GM21723 (cell line): ENCODE results near the gene EPHB6.
A peak's percentile ranks its signal among the peaks of the same experiment; 100 is the strongest.

Source experiments
- ATAC-seq: cut with Tn5 transposase; IDR thresholded peaks from one replicate; pipeline ENCODE4 v1.9.1; 2021; ENCODE audit warnings: mild to moderate bottlenecking, moderate library complexity; ENCODE audit not compliant: unreplicated experiment

Gene EPHB6

DNA sequence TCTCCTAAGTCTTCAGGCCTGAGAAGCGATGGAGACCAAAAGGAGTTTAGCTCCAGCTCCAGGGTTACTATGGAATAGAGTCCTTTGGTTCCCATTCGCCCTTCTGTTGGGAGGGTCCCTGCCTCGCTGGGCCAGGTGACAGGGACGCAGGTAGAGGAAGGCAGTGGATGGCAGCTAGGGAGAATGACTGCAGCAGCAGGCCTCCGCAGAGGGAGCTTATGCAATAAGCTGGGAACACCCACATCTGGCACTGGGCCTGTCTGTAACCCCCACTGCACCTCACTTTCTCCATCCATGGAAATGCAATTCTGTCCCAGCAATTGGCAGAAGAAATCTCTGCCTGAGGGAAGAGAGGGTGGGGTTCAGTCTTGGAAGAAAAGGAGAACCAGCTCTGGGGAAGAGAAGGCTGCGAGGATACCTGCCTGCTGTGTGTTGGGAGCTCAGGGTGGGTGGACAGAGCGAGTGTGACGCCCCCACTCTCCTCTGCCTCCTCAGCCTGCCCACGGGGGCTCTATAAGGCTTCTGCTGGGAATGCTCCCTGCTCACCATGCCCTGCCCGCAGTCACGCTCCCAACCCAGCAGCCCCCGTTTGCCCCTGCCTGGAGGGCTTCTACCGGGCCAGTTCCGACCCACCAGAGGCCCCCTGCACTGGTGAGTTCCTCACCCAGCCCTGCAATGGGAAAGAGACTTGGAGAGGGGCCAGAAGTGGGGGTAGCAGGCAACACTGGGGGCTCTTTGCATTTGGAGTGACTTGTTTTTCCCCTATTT, 10.3 kb downstream of the EPHB6 start:
- ATAC-seq, result no peak

DNA sequence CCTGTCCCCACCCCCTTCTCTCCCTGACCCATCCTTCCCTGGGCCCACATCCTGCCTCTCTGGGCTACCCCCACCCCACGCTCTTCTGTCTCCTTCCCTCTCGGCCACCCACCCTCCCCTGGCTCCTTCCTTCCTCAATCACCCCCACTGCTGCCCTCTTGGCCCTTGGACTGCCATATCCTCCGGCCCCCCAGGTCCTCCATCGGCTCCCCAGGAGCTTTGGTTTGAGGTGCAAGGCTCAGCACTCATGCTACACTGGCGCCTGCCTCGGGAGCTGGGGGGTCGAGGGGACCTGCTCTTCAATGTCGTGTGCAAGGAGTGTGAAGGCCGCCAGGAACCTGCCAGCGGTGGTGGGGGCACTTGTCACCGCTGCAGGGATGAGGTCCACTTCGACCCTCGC, 10.9 kb downstream of the EPHB6 start:
- ATAC-seq, result no peak

DNA sequence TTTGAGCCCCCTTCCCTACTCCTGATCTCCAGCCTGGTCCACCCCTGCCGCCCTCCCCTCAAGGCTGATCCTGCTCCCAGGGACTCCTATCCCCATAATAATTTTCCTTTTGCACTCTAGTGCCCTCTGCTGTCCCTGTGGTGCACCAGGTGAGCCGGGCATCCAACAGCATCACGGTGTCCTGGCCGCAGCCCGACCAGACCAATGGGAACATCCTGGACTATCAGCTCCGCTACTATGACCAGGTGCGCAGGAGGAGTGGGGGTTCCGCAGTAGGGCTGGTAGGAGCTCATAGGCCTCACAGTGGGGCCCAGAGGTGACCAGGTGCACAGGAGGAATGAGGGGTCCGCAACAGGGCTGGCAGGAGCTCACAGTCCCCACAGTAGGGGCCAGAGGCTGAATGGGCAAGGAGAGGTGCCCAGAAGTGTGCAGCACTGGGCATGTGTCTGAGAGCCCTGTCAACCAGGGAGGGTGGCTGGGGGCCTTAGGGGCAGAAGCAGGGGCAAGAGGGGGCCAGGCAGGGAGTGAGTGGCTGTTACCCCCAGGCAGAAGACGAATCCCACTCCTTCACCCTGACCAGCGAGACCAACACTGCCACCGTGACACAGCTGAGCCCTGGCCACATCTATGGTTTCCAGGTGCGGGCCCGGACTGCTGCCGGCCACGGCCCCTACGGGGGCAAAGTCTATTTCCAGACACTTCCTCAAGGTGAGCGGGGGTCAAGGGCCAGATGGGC, 11.7 kb downstream of the EPHB6 start:
- ATAC-seq, result no peak

DNA sequence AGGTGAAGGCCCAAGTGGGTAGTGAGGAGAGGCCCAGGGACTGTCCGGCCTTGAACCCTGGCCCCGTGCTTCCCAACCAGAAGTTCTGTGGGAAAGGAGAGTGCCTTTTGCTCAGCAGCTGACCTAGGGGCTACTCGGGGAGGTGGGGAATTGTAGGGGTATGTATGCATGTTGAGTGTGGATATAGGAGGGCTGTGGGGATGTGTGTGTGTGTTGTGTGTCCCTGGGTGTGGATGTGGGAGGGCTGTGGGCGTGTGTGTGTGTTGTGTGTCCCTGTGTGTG, 12.2 kb downstream of the EPHB6 start:
- no peak for ATAC-seq

DNA sequence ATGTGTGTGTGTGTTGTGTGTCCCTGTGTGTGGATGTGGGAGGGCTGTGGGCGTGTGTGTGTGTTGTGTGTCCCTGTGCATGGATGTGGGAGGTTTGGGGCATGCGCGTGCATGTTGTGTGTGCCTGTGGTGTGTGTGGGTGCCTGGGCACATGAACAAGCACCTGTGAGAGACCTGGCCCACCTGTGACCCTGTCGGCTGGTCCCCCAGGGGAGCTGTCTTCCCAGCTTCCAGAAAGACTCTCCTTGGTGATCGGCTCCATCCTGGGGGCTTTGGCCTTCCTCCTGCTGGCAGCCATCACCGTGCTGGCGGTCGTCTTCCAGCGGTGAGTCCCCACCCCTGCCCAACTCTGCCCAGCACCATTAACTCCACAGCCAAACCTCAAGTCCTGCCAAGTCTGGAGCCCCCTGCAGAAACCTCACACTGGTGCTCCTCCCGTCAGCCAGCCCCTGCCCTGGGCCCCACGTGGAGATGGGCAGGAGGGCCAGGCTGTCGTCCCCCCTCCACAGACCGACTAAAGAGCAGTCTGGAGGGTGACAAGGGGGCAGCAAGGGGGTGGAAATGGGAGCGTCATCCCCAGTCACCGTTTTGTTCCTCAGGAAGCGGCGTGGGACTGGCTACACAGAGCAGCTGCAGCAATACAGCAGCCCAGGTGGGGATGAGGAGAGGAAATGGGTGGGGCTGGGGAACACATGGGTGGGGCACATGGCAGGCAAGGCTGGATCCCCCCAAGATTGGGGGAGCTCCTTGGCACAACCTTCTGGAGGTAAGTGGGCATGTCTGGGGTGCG, 12.7 kb downstream of the EPHB6 start:
- ATAC-seq, result no peak

DNA sequence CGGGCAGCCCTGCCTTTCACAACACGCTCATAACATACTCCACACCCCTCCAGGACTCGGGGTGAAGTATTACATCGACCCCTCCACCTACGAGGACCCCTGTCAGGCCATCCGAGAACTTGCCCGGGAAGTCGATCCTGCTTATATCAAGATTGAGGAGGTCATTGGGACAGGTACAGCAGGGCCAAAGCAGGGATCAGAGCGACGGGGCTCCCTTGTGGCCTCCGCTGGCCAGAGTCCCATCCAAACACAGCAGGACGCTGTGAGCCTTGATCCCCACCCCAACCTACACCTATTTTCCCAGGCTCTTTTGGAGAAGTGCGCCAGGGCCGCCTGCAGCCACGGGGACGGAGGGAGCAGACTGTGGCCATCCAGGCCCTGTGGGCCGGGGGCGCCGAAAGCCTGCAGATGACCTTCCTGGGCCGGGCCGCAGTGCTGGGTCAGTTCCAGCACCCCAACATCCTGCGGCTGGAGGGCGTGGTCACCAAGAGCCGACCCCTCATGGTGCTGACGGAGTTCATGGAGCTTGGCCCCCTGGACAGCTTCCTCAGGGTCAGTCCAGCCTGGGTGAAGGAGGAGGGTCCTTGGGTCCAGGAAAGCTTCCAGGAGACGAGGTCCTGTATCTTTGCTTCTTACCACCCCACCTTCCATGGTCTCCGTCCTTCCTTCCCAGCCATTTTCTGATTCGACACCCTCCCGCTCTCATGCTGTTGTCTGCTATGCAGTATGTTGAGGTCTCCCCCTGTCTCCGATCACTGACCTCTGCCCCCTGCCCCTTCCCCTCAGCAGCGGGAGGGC, 13.5 kb downstream of the EPHB6 start:
- no peak for ATAC-seq

DNA sequence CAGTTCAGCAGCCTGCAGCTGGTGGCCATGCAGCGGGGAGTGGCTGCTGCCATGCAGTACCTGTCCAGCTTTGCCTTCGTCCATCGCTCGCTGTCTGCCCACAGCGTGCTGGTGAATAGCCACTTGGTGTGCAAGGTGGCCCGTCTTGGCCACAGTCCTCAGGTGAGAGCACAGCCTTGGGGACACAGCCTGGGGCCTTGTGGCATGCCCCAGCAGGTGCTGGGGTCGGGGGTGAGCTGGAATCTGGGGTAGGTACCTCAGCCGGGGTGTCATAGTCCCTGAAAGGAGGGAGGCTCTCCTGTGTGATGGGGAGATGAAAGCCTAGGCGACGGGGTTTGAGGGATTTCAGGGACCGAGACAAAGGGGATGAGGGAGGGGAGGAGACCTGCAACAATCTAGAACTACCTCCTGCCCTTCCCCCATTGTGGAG, 14.1 kb downstream of the EPHB6 start:
- no peak for ATAC-seq

DNA sequence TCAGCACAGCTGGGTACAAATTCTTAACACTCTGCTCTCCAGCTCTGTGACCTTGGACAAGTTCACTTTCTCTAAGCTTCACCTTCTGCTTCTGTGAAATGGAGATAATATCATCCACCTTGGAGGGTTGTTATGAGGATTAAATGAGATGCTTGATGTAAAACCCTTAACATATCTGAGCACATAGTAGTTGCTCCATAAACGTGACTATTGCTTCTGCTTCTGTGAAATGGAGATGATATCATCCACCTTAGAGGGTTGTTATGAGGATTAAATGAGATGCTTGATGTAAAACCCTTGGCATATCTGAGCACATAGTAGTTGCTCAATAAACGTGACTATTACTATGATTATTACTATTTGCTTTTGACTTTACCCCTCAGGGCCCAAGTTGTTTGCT, 14.6 kb downstream of the EPHB6 start:
- ATAC-seq, result no peak

DNA sequence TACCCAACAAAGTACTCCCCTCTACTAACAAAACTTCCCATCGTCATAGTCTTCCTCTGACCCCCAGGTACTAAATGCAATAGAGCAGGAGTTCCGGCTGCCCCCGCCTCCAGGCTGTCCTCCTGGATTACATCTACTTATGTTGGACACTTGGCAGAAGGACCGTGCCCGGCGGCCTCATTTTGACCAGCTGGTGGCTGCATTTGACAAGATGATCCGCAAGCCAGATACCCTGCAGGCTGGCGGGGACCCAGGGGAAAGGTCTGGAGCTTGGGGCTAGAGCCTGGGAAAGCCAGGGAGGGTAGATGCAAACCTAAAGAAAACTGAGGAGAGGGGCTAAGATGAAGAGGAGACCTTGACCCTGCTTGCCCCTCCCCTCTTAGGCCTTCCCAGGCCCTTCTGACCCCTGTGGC, 15.3 kb downstream of the EPHB6 start:
- ATAC-seq, result no peak

DNA sequence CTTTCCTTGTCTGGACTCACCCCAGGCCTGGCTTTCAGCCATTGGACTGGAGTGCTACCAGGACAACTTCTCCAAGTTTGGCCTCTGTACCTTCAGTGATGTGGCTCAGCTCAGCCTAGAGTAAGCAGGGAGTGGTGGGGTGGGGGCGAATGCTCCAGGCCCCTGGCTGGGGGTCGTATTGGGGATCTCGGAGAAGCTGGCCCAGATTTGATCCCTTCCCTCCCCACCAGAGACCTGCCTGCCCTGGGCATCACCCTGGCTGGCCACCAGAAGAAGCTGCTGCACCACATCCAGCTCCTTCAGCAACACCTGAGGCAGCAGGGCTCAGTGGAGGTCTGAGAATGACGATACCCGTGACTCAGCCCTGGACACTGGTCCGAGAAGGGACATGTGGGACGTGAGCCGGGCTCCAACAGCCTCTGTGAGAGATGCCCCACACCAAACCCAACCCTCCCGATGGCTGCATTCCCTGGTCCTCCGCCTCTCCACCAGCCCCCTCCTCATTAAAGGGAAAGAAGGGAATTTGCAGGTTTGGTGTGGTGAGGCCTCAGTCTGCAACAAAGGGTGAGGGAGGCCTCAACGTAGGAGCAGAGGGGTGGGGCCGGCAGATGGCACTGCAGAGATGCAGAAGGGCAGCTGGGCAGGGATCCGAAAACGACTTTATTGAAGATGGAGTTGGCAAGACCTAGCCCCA, 15.8 kb downstream of the EPHB6 start:
- ATAC-seq, result no peak

DNA sequence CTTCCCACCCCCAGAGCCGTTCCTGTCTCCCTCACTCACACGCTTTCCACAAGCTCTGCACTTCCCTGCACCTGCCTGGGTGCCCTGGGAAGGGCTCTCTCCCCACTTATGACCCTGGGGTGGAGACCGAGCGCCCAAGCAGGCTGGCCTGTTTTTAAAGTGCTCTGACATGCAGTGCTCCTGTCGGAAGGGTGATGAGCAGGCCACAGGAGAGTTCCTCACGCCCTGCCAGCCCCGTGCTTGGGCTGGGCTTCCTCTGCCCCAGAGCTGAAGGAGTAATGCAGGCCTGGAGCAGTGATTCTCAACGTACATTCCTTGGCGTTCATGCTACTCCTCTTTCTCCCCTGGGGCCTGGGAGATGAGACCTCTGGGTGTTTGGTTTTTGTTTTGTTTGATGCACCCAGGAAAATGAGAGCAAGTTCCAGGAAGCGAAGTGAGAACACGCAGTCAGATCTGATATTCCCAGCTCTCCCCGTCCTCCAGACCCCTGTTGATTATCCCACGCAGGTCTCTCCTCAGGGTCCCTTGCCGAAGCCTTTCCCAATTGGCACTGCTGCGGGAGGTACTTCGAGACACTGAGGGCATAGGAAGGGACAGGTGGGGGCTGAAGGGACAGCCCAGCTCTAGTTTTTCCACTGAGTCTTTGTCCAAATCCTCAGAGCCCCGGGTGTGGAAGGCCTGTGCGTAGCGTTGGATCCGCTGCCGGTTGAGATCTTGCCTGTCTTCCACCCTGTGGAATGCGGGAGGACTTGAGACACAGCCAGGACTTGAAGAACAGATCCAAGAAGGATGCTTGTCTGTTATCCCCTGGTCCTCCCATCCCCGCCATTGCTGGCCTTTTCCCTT, 16.6 kb downstream of the EPHB6 start:
- ATAC-seq, result no peak

DNA sequence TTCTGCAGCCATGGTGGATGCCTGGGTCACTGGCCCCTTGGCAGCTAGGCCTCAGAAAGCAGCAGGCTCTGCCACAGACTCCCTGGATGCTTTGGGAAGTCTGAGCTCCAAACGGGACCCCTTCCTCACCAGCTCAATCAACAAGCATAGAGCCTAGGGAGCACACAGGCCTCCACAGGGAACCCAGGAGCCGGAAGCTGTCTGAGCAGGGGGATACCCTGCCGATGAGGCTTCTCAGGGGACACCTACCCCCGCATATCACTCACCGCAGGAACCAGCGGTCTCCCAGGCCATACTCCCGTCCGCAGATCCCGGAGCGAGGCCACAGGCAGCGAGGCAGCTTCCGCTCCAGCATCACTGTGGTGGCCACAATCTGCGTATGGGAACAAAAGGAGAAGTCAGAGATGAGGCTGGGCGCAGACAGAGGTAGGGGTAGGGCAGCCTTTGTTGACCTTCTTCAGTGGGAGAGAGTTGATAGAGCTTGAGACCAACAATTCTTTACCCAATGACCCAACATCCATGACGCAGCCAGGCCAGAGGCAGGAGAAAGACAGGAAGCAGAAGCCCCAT, 17.3 kb downstream of the EPHB6 start:
- no peak for ATAC-seq

DNA sequence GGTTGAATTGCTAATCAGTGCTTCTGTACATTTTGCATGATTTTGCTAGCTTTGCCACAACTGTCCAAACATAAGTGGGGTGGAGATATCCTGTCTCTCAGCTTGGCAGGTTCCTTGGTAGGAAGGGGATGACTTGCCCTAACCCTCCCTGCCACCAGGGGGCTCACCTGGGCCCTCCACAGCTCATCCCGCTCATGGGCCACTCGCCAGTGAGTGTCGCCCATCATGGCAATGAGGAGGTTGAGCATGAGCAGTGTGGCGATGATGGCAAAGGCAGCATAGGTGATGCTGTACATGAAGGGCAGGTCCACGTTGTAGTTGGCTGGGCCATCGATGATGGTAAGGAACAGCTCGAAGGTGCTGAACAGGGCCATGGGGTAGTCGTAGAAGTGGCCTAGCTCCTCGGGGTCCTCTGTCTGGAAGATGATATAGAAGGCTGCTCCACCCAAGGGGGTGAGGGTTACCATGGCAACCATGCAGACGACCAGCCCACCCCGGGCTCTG, 18.5 kb downstream of the EPHB6 start:
- ATAC-seq, result peak; percentile 80

DNA sequence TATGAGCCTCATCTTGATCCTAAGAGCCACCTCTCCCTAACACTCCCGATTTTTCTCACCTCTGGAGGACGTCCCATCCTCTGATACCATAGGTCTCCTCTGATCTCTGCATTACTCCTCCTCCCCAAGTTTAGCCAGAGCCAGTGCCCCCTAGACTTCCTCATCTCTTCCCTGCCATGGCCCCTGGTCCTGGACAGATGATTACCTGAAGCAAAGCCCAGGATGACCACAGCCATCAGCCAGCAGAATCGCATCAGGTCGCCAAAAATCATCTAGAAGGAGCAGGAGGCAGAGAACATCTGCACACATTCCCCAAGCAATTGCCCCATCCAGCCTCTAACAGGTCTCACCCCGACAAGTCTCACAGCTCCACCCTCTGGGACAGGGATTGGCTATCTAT, 19.0 kb downstream of the EPHB6 start:
- ATAC-seq, result no peak

DNA sequence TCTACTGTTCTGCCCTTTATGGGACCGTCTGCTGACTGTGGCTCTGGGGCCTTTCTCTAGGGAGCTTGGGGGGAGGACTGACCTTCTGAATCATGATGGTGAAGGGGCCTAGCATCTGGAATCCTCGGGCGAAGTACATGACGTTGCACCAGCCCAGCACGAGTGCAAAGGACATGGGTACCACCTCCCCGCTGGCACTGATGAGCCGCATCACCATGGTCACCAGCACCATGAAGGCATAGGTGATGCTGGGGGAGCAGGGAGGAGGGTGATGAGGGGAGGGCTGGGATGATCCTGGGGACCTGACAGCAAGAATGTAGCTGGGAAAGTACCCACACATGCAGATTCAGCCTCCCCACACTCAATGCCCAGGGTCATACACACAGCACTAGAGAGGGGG, 19.5 kb downstream of the EPHB6 start:
- no peak for ATAC-seq

DNA sequence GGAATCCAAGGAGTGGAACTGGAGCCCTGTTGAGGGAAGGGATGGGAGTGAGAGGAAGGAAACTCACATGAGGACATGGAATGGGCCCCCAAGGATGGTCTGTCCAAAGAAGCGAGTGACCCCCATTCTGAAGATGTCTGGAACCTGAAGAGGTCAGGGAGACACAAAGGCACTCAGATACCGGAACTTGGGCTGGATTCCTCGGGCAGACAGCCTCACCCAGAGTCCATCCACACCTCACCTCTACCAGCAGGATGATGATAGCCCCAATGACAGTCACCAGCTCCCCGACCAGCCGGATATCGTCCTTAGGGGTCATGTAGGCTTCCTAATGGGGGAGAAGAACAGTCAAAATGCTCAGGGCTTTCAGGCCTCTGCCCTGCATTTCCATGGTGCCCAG, 20.0 kb downstream of the EPHB6 start:
- no peak for ATAC-seq

DNA sequence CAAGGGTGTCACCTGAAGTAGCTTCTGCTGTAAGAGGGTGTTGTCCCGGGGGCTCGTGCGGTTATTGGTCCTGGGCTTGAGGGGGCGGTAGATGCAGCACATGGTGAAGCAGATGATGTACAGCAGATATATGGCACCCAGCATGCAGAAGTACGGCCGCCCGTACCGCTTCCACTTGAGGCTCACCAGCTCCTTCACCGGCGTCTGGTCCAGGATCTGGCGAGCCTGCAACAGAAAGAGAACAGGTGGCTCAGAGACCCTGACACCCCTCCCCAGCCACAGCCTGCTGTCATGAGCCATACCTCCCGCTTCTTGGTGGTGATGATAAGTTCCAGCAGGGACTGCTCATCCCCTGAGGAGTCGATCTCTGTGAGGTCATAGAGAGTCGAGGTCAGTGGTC, 20.6 kb downstream of the EPHB6 start:
- no peak for ATAC-seq

DNA sequence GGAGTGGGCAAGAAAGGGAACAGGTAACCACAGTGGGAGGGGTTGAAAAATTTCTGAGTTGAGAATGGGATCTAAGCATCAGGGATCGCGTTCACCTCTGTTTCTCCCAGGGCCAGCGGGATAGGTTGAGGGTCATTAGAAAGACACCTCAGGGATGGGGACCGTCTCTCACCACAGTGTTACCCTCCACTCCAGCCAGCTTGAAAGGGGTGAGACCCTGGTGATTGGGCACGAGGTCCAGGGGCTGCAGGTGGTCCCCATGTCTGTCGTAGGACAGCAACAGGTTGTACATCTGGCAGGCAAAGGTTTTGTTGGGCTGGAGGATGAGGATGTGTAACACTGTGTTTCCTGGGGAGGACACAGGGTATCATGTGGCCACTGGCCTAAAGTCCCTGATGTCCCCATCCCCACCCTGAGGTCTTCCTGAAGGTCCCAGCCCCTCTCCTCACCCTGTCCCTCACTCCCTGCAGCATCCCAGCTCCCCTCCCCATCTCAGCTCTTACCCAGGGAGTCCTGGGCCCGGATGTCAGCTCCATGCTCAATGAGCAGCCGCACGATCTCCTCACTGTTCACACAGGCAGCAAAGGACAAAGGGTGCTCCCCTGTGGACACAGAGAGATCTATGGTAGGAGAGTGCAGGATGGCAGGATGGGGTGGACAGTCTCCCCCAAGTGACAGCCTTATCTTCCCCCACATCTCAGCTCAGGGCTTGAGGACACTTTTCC, 21.5 kb downstream of the EPHB6 start:
- ATAC-seq, result no peak
